ENCODE results near the gene IL18RAP. TPM values are rescaled to one million over a fixed set of nuclear protein-coding genes. Genes with fewer than 3 reads are reported as not detected.

Gene IL18RAP
- polyA plus RNA-seq, 1 donor from 2014 or later = not detected

DNA sequence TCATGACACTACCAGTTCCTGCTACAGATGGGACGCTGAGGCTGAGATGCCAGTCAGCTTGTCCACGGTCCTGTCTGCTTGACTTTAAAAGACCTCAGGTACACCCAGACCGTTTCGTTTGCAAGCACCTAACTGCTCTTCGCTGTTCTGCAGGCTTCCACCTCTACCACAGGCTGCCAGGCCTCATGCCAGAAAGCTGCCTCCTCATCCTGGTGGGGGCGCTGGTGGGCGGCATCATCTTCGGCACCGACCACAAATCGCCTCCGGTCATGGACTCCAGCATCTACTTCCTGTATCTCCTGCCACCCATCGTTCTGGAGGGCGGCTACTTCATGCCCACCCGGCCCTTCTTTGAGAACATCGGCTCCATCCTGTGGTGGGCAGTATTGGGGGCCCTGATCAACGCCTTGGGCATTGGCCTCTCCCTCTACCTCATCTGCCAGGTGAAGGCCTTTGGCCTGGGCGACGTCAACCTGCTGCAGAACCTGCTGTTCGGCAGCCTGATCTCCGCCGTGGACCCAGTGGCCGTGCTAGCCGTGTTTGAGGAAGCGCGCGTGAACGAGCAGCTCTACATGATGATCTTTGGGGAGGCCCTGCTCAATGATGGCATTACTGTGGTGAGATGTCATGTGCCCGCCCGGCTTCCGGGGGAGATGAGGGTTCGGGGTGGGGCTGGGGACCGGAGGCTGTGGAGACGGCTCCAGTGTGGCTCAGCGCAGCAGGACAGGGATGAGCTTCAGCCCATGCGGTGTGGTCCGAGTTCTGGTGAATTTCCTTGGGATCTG lies 55.9 kb downstream of the IL18RAP start:
- Histone ChIP-seq H3K4me3 (ENCODE audit: low read length) (no peak overlapping the region), H3K9ac (ENCODE audit: low read length) (no peak overlapping the region), H3K36me3 (ENCODE audit: insufficient read depth, low read length) (no peaks in the 10 kb centered on the region), H3K4me2 (ENCODE audit: low read length) (no peak overlapping the region), H3K27me3 (ENCODE audit: insufficient read depth, low read depth, low read length) (no peaks in the 10 kb centered on the region), H3F3A (ENCODE audit: insufficient read depth, low read length, poor library complexity, severe bottlenecking) (no peaks in the 10 kb centered on the region), H3K27ac (ENCODE audit: low read length) (no peak overlapping the region), H4K20me1 (ENCODE audit: insufficient read depth) (no peaks in the 10 kb centered on the region), H3K79me2 (replicated peaks; ENCODE audit: insufficient read depth, low read length) (no peaks in the 10 kb centered on the region), H2AFZ (ENCODE audit: low read depth, low read length) (no peak overlapping the region), H3K9me3 (ENCODE audit: low read length) (no peaks in the 10 kb centered on the region), H3K9me2 (ENCODE audit: insufficient read depth, low read length) (no peaks in the 10 kb centered on the region)
- TF ChIP-seq MXI1 (conservative IDR thresholded peaks at IDR 0.05; ENCODE audit: poor library complexity, severe bottlenecking) = no peak
- no peak for TF ChIP-seq POLR2AphosphoS5 (IDR thresholded peaks at IDR 0.05)
- TF ChIP-seq TAF1 (IDR thresholded peaks at IDR 0.05; ENCODE audit: low read depth) = no peak
- TF ChIP-seq EP300 (conservative IDR thresholded peaks at IDR 0.05; ENCODE audit: poor library complexity, severe bottlenecking) = no peak

GRCh38 chr2:102480285-102481195 lies 57.6 kb downstream of the IL18RAP start:
- H2AFZ ChIP-seq (ENCODE audit: low read depth, low read length) = no peak overlapping the region
- no peaks in the 10 kb centered on the region for H3K9me2 ChIP-seq (ENCODE audit: insufficient read depth, low read length)
- H3K36me3 ChIP-seq (ENCODE audit: insufficient read depth, low read length) = no peaks in the 10 kb centered on the region
- H3K27ac ChIP-seq (ENCODE audit: low read length) = no peak overlapping the region
- no peaks in the 10 kb centered on the region for H3F3A ChIP-seq (ENCODE audit: insufficient read depth, low read length, poor library complexity, severe bottlenecking)
- H3K4me3 ChIP-seq (ENCODE audit: low read length) = no peak overlapping the region
- no peaks in the 10 kb centered on the region for H3K27me3 ChIP-seq (ENCODE audit: insufficient read depth, low read depth, low read length)
- no peaks in the 10 kb centered on the region for H3K79me2 ChIP-seq (replicated peaks; ENCODE audit: insufficient read depth, low read length)
- H4K20me1 ChIP-seq (ENCODE audit: insufficient read depth) = no peaks in the 10 kb centered on the region
- TF ChIP-seq, protein P1, sequence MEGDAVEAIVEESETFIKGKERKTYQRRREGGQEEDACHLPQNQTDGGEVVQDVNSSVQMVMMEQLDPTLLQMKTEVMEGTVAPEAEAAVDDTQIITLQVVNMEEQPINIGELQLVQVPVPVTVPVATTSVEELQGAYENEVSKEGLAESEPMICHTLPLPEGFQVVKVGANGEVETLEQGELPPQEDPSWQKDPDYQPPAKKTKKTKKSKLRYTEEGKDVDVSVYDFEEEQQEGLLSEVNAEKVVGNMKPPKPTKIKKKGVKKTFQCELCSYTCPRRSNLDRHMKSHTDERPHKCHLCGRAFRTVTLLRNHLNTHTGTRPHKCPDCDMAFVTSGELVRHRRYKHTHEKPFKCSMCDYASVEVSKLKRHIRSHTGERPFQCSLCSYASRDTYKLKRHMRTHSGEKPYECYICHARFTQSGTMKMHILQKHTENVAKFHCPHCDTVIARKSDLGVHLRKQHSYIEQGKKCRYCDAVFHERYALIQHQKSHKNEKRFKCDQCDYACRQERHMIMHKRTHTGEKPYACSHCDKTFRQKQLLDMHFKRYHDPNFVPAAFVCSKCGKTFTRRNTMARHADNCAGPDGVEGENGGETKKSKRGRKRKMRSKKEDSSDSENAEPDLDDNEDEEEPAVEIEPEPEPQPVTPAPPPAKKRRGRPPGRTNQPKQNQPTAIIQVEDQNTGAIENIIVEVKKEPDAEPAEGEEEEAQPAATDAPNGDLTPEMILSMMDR (IDR thresholded peaks at IDR 0.05; ENCODE audit: poor library complexity, severe bottlenecking) = no peak
- TF ChIP-seq SMC3 (conservative IDR thresholded peaks at IDR 0.05; ENCODE audit: poor library complexity) (no peak), EP300 (conservative IDR thresholded peaks at IDR 0.05; ENCODE audit: poor library complexity, severe bottlenecking) (no peak), TAF1 (IDR thresholded peaks at IDR 0.05; ENCODE audit: low read depth) (no peak), POLR2AphosphoS5 (IDR thresholded peaks at IDR 0.05) (no peak), MXI1 (conservative IDR thresholded peaks at IDR 0.05; ENCODE audit: poor library complexity, severe bottlenecking) (no peak), EZH2 (IDR thresholded peaks at IDR 0.05; ENCODE audit: borderline replicate concordance, insufficient read depth, low read length, poor library complexity, severe bottlenecking) (no peak), RAD21 (conservative IDR thresholded peaks at IDR 0.05) (no peak)
- TF ChIP-seq, protein P2, sequence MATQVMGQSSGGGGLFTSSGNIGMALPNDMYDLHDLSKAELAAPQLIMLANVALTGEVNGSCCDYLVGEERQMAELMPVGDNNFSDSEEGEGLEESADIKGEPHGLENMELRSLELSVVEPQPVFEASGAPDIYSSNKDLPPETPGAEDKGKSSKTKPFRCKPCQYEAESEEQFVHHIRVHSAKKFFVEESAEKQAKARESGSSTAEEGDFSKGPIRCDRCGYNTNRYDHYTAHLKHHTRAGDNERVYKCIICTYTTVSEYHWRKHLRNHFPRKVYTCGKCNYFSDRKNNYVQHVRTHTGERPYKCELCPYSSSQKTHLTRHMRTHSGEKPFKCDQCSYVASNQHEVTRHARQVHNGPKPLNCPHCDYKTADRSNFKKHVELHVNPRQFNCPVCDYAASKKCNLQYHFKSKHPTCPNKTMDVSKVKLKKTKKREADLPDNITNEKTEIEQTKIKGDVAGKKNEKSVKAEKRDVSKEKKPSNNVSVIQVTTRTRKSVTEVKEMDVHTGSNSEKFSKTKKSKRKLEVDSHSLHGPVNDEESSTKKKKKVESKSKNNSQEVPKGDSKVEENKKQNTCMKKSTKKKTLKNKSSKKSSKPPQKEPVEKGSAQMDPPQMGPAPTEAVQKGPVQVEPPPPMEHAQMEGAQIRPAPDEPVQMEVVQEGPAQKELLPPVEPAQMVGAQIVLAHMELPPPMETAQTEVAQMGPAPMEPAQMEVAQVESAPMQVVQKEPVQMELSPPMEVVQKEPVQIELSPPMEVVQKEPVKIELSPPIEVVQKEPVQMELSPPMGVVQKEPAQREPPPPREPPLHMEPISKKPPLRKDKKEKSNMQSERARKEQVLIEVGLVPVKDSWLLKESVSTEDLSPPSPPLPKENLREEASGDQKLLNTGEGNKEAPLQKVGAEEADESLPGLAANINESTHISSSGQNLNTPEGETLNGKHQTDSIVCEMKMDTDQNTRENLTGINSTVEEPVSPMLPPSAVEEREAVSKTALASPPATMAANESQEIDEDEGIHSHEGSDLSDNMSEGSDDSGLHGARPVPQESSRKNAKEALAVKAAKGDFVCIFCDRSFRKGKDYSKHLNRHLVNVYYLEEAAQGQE (IDR thresholded peaks at IDR 0.05; ENCODE audit: borderline replicate concordance) = no peak
- no peak overlapping the region for H3K4me2 ChIP-seq (ENCODE audit: low read length)
- no peaks in the 10 kb centered on the region for H3K9me3 ChIP-seq (ENCODE audit: low read length)
- H3K9ac ChIP-seq (ENCODE audit: low read length) = no peak overlapping the region

All from neural cell (in vitro differentiated cells).